IPS-18c (cell line): ENCODE measurements around the gene NUSAP1.
"Not testable (repeated sequence)": the region's sequence is repeated elsewhere in the genome, so short reads cannot be mapped to it uniquely, and the experiment has no call there.

Experiments
- H3K4me3 ChIP-seq: 2 replicates; pipeline ENCODE4 v1.7.0; 2013; ENCODE audit warnings: low read depth, mild to moderate bottlenecking, low read length, moderate library complexity; ENCODE audit not compliant: insufficient read depth
- H3K9me3 ChIP-seq: one replicate; pipeline ENCODE4 v1.6.1; 2013; ENCODE audit warnings: mild to moderate bottlenecking, low read length, moderate library complexity; ENCODE audit not compliant: control insufficient read depth, insufficient read depth

Gene NUSAP1

GRCh38 chr15:41383974-41384749, 51.5 kb downstream of the NUSAP1 start:
- H3K9me3 ChIP-seq: not testable (repeated sequence)

GRCh38 chr15:41387646-41388045, 55.0 kb downstream of the NUSAP1 start:
- H3K9me3 ChIP-seq: no peaks in the 10 kb centered on the region

More at GRCh38 chr15:41383974-41384749, 51.5 kb downstream of the NUSAP1 start:
- H3K4me3 ChIP-seq: not testable (repeated sequence)

DNA sequence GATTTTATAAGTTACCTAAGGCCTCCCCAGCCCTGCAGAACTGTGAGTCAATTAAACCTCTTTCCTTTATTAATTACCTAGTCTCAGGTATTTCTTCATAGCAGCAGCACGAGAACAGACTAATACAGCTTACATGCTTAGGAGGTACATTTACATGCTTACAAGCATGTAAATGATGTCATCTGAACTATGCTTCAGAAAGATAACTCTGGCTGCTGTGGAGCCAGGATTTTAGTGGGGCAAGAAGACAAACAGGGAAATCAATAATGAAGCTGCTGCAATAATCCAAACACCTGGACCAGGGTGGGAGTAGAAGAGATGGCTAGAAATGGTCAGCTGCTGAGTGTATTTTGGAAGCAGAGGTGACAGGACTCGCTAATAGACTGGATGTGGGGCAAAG, 60.0 kb downstream of the NUSAP1 start:
- no peak overlapping the region for H3K4me3 ChIP-seq
- no peaks in the 10 kb centered on the region for H3K9me3 ChIP-seq

More at GRCh38 chr15:41387646-41388045, 55.0 kb downstream of the NUSAP1 start:
- no peak overlapping the region for H3K4me3 ChIP-seq

- no peak overlapping the region for H3K4me3 ChIP-seq
- no peaks in the 10 kb centered on the region for H3K9me3 ChIP-seq
Observed at GRCh38 chr15:41394924-41395323, 62.2 kb downstream of the NUSAP1 start.

- Histone ChIP-seq H3K4me3 (no peak overlapping the region), H3K9me3 (no peaks in the 10 kb centered on the region)
Observed at GRCh38 chr15:41396111-41396510, 63.4 kb downstream of the NUSAP1 start.

- H3K9me3 ChIP-seq: no peaks in the 10 kb centered on the region
- H3K4me3 ChIP-seq: peak overlapping the region; percentile 88
Observed at GRCh38 chr15:41401904-41402267, 69.2 kb downstream of the NUSAP1 start.

- no peaks in the 10 kb centered on the region for H3K9me3 ChIP-seq
- no peak overlapping the region for H3K4me3 ChIP-seq
Observed at GRCh38 chr15:41407341-41407740, 74.7 kb downstream of the NUSAP1 start.

DNA sequence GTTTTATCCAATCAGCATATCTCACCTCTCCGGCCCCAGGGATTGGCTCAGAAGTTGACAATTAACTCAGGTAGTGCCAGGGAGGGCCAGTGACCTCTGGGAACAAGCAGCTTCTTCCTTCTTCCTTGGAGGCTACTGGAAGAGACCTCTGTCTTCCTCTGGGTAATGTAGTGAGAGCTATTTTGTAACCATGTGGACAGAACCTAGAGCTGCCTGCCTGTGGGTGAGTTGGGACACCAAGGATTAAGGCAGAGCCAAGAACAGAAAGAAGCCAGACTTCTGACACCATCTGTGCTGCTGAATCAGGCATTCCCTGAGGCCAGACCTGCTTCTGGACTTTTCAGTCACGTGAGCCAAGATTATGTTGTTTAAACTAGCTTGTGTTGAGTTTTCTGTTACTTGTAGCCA, 75.6 kb downstream of the NUSAP1 start:
- no peaks in the 10 kb centered on the region for H3K9me3 ChIP-seq

GRCh38 chr15:41411031-41411430, 78.3 kb downstream of the NUSAP1 start:
- Histone ChIP-seq H3K9me3 (no peaks in the 10 kb centered on the region), H3K4me3 (no peak overlapping the region)

More for the DNA sequence above, 75.6 kb downstream of the NUSAP1 start:
- no peak overlapping the region for H3K4me3 ChIP-seq

DNA sequence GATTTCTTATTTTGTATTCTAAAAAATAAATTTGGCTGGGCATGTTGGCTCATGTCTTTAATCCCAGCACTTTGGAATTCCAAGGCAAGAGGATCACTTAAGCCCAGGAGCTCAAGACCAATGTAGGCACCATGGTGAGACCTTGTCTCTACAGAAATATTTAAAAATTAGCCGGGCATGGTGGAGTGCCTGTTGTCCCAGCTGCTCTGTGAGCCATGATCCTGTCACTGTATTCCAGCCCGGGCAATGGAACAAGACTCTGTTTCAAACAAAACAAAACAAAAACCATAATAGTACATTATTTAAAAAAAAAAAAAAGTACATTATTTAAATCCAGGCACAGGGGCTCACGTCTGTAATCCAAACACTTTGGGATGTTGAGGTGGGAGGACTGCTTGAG, 78.8 kb downstream of the NUSAP1 start:
- Histone ChIP-seq H3K4me3 (no peak overlapping the region), H3K9me3 (no peaks in the 10 kb centered on the region)

GRCh38 chr15:41416128-41416741, 83.6 kb downstream of the NUSAP1 start:
- Histone ChIP-seq H3K4me3 (peak overlapping the region; percentile 97), H3K9me3 (no peaks in the 10 kb centered on the region)

DNA sequence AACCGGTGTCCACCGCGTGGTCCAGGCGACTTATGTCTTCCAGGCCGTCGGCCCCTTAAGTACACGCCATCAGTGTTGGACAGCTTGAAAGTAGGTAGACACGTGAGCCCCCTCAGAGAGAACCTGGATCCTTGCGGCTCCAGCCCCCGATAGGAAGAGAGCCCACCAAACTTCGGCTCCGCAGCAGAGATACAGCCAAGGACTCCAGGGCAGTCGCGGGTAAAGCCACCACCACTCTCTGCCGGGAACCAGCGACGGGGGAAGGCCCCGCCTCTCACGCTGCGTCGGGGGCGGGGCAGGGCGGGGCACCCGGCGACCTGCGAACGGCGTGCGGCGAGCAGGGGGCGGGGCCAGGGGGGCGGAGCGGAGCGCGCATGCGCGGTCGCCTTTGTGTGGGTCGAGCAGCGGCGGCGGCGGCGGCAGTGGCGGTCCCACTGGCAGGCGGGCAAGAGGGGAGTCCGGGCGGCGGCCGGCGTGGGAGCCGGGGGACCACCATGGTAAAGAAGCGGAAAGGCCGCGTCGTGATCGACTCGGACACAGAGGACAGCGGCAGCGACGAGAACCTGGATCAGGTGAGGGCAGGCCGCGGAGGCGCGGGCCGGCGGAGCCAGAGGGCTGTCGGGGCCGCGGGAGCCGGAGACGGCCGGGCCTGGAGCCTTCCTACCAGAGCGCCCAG, 84.2 kb downstream of the NUSAP1 start, which contains the start of gene RTF1:
Gene RTF1, plus strand, starts transcription at position 354 of the 676 bp plus-strand sequence. Its CDS starts 21 bp downstream, at position 375.
- H3K9me3 ChIP-seq: no peaks in the 10 kb centered on the region
- H3K4me3 ChIP-seq: peak within 1 kb of the TSS; percentile 97

GRCh38 chr15:41417418-41418195, 84.9 kb downstream of the NUSAP1 start:
- Histone ChIP-seq H3K4me3 (peak overlapping the region; percentile 97), H3K9me3 (no peaks in the 10 kb centered on the region)

DNA sequence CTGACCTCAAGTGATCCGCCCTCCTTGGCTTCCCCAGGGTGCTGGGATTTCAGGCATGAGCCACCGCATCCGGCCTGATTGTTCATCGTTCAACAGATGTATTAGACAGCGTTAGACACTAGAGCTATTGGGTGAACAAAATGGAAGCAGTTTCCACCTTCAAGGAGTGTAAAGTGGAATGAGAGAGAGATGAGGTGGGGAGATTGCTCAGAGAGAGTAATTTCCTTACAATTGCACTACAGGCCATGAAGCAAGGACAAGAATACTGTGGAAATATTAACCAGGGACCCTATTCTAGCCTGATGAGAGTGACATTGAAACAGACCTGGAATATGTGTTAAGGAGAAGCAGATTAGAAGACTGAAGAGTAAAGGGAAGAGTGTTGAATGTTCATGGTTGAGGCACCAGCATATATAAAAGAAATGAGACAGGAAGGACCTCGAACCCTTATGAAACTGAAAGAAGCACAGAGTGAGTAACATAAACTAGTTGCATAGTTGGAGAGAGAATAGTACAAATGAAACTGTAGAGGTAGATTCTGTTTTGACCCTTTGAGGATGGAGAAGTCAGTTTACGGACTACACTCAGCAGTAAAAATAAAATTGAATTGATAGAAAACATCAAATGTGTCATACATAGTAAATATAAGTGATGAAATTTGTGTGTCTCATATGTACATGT, 91.4 kb downstream of the NUSAP1 start:
- no peak overlapping the region for H3K4me3 ChIP-seq

GRCh38 chr15:41424809-41425208, 92.1 kb downstream of the NUSAP1 start:
- Histone ChIP-seq H3K4me3 (no peak overlapping the region), H3K9me3 (no peaks in the 10 kb centered on the region)

More for the DNA sequence above, 91.4 kb downstream of the NUSAP1 start:
- no peaks in the 10 kb centered on the region for H3K9me3 ChIP-seq

DNA sequence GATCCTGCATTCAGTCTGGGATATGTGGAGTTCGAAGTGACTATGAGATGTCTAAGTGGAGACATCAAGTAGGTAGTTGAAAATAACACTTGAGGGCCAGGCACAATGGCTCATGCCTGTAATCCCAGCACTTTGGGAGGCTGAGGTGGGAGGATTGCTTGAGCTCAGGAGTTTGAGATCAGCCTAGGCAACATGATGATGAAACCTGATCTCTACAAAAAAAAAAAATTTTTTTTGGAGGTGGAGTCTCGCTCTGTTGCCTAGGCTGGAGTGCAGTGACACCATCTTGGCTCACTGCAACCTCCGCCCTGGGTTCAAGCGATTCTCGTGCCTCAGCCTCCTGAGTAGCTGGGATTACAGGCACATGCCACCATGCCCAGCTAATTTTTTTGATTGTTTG, 93.2 kb downstream of the NUSAP1 start:
- not testable (repeated sequence) for H3K9me3 ChIP-seq, H3K4me3 ChIP-seq
